Esophagus muscularis mucosa (tissue), 4 donors: ENCODE measurements around the gene MDC1. TPM values are rescaled to one million over a fixed set of nuclear protein-coding genes. Genes with fewer than 3 reads are reported as not detected.
A peak's percentile ranks its signal among the peaks of the same experiment; 100 is the strongest.

Experiments used
- DNase-seq: peaks from one replicate; pipeline ENCODE4 v3.0.0-alpha.2; 2017; ENCODE audit errors: extremely low spot score
- H3K27ac ChIP-seq, 4 donors: fragments of 200-600 bp; sonication (generic); replicated peaks in 1 of 4; 1 replicate in 3 of 4; 2 replicates in 1 of 4; pipeline ENCODE4 v1.5.1; 2016 to 2019; ENCODE audit warnings: mild to moderate bottlenecking in 1 of 4
- H3K27me3 ChIP-seq, 4 donors: fragments of 200-600 bp; sonication (generic); one replicate each; pipeline versions ENCODE4 v1.5.1 to v1.6.0; 2016 to 2019
- H3K36me3 ChIP-seq, 4 donors: fragments of 200-600 bp; sonication (generic); one replicate each; pipeline ENCODE4 v1.5.1; 2016 to 2019
- H3K4me1 ChIP-seq, 4 donors: fragments of 200-600 bp; sonication (generic); one replicate each; pipeline ENCODE4 v1.5.1; 2016 to 2019
- H3K4me3 ChIP-seq, 4 donors: fragments of 200-600 bp; sonication (generic); 1 replicate in 2 of 4; 2 replicates in 2 of 4; pipeline ENCODE4 v1.5.1; 2016 to 2019; ENCODE audit warnings: mild to moderate bottlenecking in 4 of 4, moderate library complexity in 1 of 4
- H3K9me3 ChIP-seq, 4 donors: fragments of 200-600 bp; sonication (generic); 1 replicate in 3 of 4; 2 replicates in 1 of 4; pipeline ENCODE4 v1.5.1; 2016 to 2019
- CTCF ChIP-seq, 3 experiments: fragments of 200-600 bp in 2 of 3; fragments of 450-650 bp in 1 of 3; sonication (generic) in 2 of 3; IDR thresholded peaks; one replicate each; pipeline ENCODE4 v1.5.1; 2017 to 2019; ENCODE audit warnings: antibody characterized with exemption in 3 of 3, mild to moderate bottlenecking in 2 of 3, moderate library complexity in 1 of 3
- EP300 ChIP-seq: sonication (generic); formaldehyde crosslinking; IDR thresholded peaks from one replicate; pipeline ENCODE4 v1.6.1; 2017; ENCODE audit warnings: antibody characterized with exemption
- POLR2A ChIP-seq: fragments of 450-650 bp; IDR thresholded peaks from one replicate; pipeline ENCODE4 v1.6.1; 2017; ENCODE audit warnings: antibody characterized with exemption, moderate library complexity, mild to moderate bottlenecking, low read depth
- POLR2AphosphoS5 ChIP-seq, 2 donors: sonication (generic); formaldehyde crosslinking; IDR thresholded peaks; one replicate each; pipeline ENCODE4 v1.6.1; 2017; ENCODE audit warnings: antibody characterized with exemption in 2 of 2
- WGBS: methylation state at CpG from one replicate; pipeline ENCODE4 v1.1.5; 2018; 5-methylcytosine and 5-hydroxymethylcytosine counted together
- intact Hi-C: fragments of 100-400 bp; cut with DNase I; formaldehyde crosslinking; loops from one replicate; pipeline ENCODE4 v1.15.1; 2023
- total RNA-seq, 4 donors: library from RNA; depleted of rRNA; stranded (reverse); fragments of >200 nt; gene quantifications; one replicate each; pipeline versions ENCODE4 v1.1.0 to v1.2.1, GENCODE V29; 2016

The MDC1 gene
- total RNA-seq, 4 donors from 2014 or later, result 10.8 to 20.3 (median 13.1) TPM

GRCh38 chr6:30685157-30686008, 31.7 kb downstream of the MDC1 start:
- Histone ChIP-seq H3K36me3 (peaks cover 0 to 13% (median 2%) of the 10 kb centered on the region in 4 donors), H3K27me3 (no peaks in the 10 kb centered on the region), H3K9me3 (no peaks in the 10 kb centered on the region), H3K4me1 (peaks cover 64 to 89% (median 86%) of the 10 kb centered on the region in 4 donors), H3K4me3 (peak overlapping the region; percentile 70 to 93 (median 80)), H3K27ac (peak overlapping the region; percentile 95 to 99 (median 97))
- WGBS, result 13% methylated on average over 19 of the region's 29 CpGs
- intact Hi-C loops, result loop anchor here (10.0 kb wide), 1 partner anchor 199 kb away; the partner anchor contains the start of gene DDR1
- no peak for DNase-seq
- peak in 1 of 3 experiments; percentile 10 for TF ChIP-seq CTCF (IDR thresholded peaks at IDR 0.05)
- TF ChIP-seq EP300, result no peak

- TF ChIP-seq CTCF (IDR thresholded peaks at IDR 0.05), result no peak
- TF ChIP-seq POLR2AphosphoS5 (IDR thresholded peaks at IDR 0.05), result peak in 1 of 2 donors; percentile 19
- DNase-seq, result no peak
- Histone ChIP-seq H3K4me3 (peak overlapping the region; percentile 70 to 93 (median 80)), H3K4me1 (peaks cover 64 to 89% (median 86%) of the 10 kb centered on the region in 4 donors), H3K9me3 (no peaks in the 10 kb centered on the region), H3K36me3 (peaks cover 0 to 21% (median 10%) of the 10 kb centered on the region in 4 donors), H3K27ac (peak overlapping the region; percentile 95 to 99 (median 97)), H3K27me3 (no peaks in the 10 kb centered on the region)
- intact Hi-C loops, result loop anchor here (10.0 kb wide), 1 partner anchor 200 kb away; the partner anchor contains the start of gene DDR1
- WGBS, result 12% methylated on average over 18 of the region's 21 CpGs
Measured at GRCh38 chr6:30684386-30685156, 32.5 kb downstream of the MDC1 start.

- Histone ChIP-seq H3K27ac (peak overlapping the region; percentile 95 to 99 (median 97)), H3K36me3 (peaks cover under 1 to 25% (median 13%) of the 10 kb centered on the region in 4 donors), H3K27me3 (no peaks in the 10 kb centered on the region), H3K4me3 (peak overlapping the region; percentile 70 to 93 (median 80)), H3K4me1 (peaks cover 63 to 89% (median 86%) of the 10 kb centered on the region in 4 donors), H3K9me3 (no peaks in the 10 kb centered on the region)
- intact Hi-C loops, result loop anchor here (10.0 kb wide), 1 partner anchor 201 kb away; the partner anchor contains the start of gene DDR1
- no peak for TF ChIP-seq EP300
- TF ChIP-seq CTCF (IDR thresholded peaks at IDR 0.05), result no peak
- no peak for TF ChIP-seq POLR2A
- no peak for TF ChIP-seq POLR2AphosphoS5 (IDR thresholded peaks at IDR 0.05)
- WGBS, result 4% methylated on average over 2 of the region's 2 CpGs
- no peak for DNase-seq
Measured at GRCh38 chr6:30683980-30684338, 33.1 kb downstream of the MDC1 start.

- no peak for DNase-seq
Measured at GRCh38 chr6:30683183-30683979, 33.7 kb downstream of the MDC1 start.

More at GRCh38 chr6:30683183-30683979, 33.7 kb downstream of the MDC1 start:
- intact Hi-C loops, result loop anchor here (10.0 kb wide), 1 partner anchor 201 kb away; the partner anchor contains the start of gene DDR1
- WGBS, result 0% methylated on average over 7 of the region's 7 CpGs
- Histone ChIP-seq H3K4me1 (peaks cover 62 to 89% (median 86%) of the 10 kb centered on the region in 4 donors), H3K27me3 (no peaks in the 10 kb centered on the region), H3K9me3 (no peaks in the 10 kb centered on the region), H3K4me3 (peak overlapping the region; percentile 70 to 93 (median 80)), H3K27ac (peak overlapping the region; percentile 95 to 99 (median 97)), H3K36me3 (peaks cover 6 to 31% (median 19%) of the 10 kb centered on the region in 4 donors)
- no peak for TF ChIP-seq EP300
- TF ChIP-seq POLR2A, result no peak
- TF ChIP-seq POLR2AphosphoS5 (IDR thresholded peaks at IDR 0.05), result no peak
- TF ChIP-seq CTCF (IDR thresholded peaks at IDR 0.05), result no peak
